GM12873 (cell line): ENCODE measurements around the gene CHST1.

Experiments used
- CTCF ChIP-seq: IDR thresholded peaks from 2 replicates; pipeline ENCODE4 v1.5.1; 2012; ENCODE audit warnings: low read depth, mild to moderate bottlenecking, moderate library complexity, low read length, control low read depth; ENCODE audit not compliant: insufficient read depth; ENCODE audit errors: missing control alignments

Gene CHST1

GRCh38 chr11:45662665-45663485 lies 2.5 kb downstream of the CHST1 start:
- TF ChIP-seq CTCF, result no peak

GRCh38 chr11:45662096-45662664 lies 3.2 kb downstream of the CHST1 start:
- TF ChIP-seq CTCF, result no peak

- no peak for TF ChIP-seq CTCF
Measured at GRCh38 chr11:45661439-45662055, 3.9 kb downstream of the CHST1 start.

GRCh38 chr11:45660729-45661438 lies 4.5 kb downstream of the CHST1 start:
- no peak for TF ChIP-seq CTCF

GRCh38 chr11:45659818-45660160 lies 5.6 kb downstream of the CHST1 start:
- TF ChIP-seq CTCF, result no peak

- TF ChIP-seq CTCF, result no peak
Measured at GRCh38 chr11:45659031-45659817, 6.2 kb downstream of the CHST1 start.
